ENCODE results near the gene KIAA1755.

KIAA1755 gene

DNA sequence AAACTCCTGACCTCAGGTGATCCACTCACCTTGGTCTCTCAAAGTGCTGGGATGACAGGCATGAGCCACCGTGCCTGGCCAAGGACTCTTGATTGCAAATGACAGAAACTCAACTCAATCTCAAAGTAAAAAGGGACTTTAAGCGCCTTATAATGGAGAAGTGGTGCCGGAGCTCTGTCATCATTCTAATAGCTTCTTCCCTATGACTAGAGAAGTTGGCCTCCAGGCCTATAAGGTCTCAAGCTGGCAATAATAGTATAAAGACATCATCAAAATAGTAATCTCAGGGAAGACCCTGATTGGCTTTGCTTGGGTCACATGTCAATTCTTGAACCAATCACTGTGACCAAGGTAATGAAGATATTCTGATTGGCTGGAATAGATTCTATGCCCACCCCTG lies 8.5 kb upstream of the KIAA1755 start:
- TF ChIP-seq, protein P1, sequence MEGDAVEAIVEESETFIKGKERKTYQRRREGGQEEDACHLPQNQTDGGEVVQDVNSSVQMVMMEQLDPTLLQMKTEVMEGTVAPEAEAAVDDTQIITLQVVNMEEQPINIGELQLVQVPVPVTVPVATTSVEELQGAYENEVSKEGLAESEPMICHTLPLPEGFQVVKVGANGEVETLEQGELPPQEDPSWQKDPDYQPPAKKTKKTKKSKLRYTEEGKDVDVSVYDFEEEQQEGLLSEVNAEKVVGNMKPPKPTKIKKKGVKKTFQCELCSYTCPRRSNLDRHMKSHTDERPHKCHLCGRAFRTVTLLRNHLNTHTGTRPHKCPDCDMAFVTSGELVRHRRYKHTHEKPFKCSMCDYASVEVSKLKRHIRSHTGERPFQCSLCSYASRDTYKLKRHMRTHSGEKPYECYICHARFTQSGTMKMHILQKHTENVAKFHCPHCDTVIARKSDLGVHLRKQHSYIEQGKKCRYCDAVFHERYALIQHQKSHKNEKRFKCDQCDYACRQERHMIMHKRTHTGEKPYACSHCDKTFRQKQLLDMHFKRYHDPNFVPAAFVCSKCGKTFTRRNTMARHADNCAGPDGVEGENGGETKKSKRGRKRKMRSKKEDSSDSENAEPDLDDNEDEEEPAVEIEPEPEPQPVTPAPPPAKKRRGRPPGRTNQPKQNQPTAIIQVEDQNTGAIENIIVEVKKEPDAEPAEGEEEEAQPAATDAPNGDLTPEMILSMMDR (IDR thresholded peaks at IDR 0.05; ENCODE audit: extremely low read depth, missing control alignments) = no peak
- DNase-seq (ENCODE audit: low spot score) = no peak

DNA sequence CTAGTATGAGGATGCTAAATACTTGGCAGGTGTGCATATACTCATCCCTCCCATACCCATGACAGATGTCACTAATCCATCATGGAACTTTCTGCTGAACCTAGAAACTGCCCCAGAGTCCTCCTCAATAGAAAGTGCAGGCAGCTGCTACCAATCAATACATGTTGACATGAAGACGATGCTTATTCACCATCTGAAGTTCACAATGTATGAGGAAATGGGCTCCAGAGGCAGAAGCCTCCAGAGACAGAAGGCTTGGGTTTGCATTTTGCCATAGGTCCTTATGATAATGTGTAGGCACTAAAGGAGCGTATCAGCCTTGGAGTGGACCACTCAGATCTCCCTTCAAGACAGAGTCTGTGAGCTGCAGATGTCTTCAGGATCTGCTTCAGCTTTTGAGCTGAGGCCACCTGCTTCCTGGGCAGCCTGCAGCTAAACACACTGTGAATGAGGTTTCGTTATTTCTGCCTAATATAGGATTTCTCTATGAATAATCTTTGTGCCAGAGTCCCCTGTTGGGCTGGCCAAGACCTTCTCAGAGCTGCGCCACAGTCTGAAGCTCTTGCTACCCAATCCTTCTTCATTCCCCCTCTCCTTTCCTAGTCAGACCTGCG lies 7.5 kb upstream of the KIAA1755 start:
- TF ChIP-seq, protein P1 (IDR thresholded peaks at IDR 0.05; ENCODE audit: extremely low read depth, missing control alignments) = no peak
- no peak for DNase-seq (ENCODE audit: low spot score)

DNA sequence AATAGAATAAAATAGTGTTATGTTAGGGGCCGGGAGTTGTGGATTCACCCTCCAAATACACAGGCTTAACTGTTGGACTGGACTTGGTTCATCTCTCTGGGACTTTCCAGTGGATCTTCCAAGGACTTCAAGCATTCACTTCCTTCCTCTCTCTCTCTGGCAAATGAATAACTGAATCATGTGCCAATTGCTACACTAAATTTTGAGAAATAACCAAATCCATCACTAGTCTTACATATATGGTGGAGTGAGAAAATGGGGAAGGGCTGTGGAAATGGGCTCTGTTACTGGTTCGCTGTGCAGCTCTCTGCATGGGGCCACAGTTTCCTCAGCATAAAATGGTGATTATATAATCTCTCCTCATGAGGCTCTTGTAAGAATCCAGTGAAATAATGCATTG lies 6.8 kb upstream of the KIAA1755 start:
- no peak for DNase-seq (ENCODE audit: low spot score)
- TF ChIP-seq, protein P1 (IDR thresholded peaks at IDR 0.05; ENCODE audit: extremely low read depth, missing control alignments) = no peak

DNA sequence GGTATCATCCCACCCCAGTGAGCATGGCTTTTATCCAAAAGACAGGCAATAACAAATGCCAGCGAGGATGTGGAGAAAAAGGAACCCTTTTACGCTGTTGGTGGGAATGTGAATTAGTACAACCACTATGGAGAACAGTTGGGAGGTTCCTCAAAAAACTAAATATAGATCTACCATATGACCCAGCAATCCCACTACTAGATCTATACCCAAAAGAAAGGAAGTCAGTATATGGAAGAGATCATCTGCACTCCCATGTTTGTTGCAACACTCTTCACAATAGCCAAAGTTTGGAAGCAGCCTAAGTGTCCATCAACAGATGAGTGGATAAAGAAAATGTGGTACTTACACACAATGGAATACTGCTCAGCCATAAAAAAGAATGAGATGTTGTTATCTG lies 5.9 kb upstream of the KIAA1755 start:
- DNase-seq (ENCODE audit: low spot score) = no peak
- TF ChIP-seq, protein P1 (IDR thresholded peaks at IDR 0.05; ENCODE audit: extremely low read depth, missing control alignments) = no peak

DNA sequence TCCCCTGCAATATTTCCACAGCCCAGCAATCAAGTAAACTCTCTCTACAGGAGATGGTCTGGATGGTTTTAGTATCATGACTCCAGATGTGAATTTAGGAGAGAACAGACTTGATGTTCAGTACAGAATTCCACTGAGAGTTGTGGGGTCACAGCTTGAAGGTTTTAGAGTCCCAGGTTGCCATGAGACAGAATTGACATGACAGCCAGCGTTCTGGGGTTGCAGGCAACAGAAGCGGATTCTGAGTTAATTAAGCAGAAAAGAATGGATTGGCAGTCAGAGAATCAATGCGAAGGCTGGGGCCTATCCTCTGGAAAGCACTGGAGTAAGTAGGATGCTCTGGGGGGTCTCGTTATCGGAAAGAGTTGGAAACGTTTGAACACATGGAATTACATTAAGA lies 2.4 kb upstream of the KIAA1755 start:
- TF ChIP-seq, protein P1 (IDR thresholded peaks at IDR 0.05; ENCODE audit: extremely low read depth, missing control alignments) = no peak
- no peak for DNase-seq (ENCODE audit: low spot score)

DNA sequence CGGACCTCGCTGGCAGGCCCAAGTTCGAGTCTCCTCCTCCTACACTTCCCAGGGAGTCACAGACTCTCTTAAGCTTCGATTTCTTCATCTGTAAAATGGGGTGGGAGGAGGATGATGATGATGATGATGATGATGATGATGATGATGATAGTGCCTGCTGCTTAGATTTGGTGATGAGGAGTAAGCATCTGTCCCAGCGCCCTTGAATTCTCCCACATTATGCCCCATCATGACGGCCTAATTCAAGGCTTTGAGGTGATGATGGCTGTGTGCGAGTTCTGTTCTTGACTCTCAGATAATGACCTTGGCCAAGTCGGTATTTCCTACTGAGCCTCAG lies 487 bp upstream of the KIAA1755 start:
- TF ChIP-seq, protein P1 (IDR thresholded peaks at IDR 0.05; ENCODE audit: extremely low read depth, missing control alignments) = no peak
- DNase-seq (ENCODE audit: low spot score) = no peak

DNA sequence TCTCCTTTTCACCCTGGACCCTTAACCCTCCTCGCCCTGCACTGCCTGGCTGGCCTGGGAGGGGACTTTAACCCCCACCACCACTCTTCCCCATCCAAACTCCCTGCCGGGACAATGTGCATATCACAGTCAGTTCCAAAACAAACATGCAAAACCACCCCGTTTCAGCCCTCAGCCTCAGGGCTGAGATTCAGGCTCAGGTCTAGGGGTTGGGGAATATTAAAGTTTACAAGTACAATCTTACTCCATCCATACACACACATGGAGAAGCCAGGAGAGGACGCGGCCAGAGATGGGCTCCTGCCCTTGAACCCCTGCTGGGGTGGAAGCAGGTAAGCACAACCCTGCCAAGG lies 534 bp downstream of the KIAA1755 start:
- TF ChIP-seq, protein P1 (IDR thresholded peaks at IDR 0.05; ENCODE audit: extremely low read depth, missing control alignments) = no peak
- no peak for DNase-seq (ENCODE audit: low spot score)
